DND-41 (cell line): ENCODE results near the gene GSK3A.

Experiments used
- CTCF ChIP-seq: IDR thresholded peaks from 2 replicates; pipeline ENCODE4 v1.5.1; 2012; ENCODE audit warnings: borderline replicate concordance, low read length, moderate library complexity, mild to moderate bottlenecking; ENCODE audit not compliant: poor library complexity, severe bottlenecking; ENCODE audit errors: extremely low read depth
- EZH2 ChIP-seq: IDR thresholded peaks from 3 replicates; pipeline ENCODE4 v1.6.1; 2012; ENCODE audit warnings: borderline replicate concordance, low read depth, mild to moderate bottlenecking, moderate library complexity, low read length, inconsistent platforms; ENCODE audit not compliant: severe bottlenecking

DNA sequence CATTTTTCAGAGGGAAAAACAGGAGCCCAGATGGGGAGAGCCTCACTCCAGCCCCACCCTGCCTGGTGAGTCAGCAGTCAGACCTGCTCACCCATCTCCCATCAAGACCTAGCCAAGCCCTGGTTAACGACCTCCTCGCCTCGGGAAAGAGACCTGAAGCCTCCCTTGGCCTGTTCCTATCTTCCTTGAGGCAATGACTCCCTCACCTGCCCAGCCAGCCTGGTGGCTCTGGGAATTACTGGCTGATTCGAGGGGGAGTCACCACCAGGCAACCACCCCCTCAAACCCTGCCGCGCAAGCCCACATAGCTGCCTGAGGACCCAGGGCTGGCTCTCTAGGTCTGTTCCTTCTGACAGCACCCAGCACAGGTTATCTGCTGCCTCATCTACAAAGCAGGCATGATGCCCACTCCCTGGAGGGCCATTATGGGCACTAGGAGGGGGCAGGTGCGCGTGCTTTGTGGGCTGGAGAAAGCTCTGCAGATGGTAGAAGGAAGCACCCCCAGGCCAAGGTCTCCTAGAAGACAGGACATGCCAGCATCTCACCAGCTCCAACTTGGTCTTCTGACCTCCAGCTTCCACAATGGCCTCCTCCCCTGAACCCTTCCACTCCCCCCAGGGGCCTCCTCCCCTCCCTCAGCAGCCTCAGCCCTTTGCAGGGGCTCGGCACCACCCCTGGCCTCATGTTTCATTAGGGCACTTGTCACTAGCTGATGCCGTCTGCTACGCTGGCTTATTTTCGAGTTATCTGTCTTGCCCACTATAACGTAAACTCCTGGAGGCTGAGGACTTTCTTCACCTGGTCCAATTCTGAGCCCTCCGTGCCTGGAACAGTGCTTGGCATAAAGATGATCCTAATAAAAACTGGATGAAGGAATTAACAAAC is 35.3 kb downstream of the GSK3A start:
- no peak for TF ChIP-seq CTCF
- TF ChIP-seq EZH2: no peak
